ENCODE results near the gene CARD9.

CARD9 gene

DNA sequence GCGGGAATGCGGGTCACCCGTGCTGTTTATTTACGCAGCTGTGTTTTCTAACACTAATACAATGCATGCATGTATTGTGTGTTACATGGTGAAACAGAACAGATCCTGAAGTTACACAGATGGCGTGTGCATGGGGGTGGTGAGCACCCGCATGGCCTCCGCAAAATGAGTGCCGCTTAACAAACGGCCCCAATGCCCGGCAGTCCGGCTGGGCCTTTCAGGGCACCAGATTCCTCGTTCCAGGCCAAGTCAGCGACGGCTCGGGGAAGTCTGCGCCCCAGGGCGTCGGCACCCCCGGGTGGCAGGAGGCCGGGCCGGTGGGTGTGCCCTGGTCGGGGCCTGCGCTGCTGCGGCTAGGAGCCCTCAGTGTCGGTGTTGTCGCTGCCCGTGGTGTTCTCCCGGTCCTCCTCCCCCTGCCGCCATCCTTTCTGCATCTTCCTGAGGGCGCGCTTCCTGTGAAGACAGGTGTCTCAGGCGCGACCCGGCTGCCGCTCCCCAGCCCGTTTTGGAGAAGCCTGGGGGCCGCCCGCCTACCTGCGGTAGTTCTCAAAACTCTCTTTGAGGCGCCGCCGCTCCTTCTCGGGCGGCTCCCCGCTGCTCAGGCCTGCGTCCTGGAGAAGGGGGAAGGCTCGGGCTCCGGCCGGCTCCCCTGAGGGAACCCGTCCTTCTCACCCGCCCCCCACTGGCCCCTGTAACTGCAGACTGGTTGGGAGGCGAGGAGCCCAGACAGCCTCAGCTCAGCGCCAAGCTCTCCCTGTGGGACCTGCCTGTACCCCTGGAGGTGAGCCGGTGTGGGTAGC lies 9.3 kb downstream of the CARD9 start:
- peak overlapping the region; percentile 79 to 88 for H3K4me3 ChIP-seq (ENCODE audit: low read depth in 1 of 2, low read length in 1 of 2)
- TF ChIP-seq, protein P1, sequence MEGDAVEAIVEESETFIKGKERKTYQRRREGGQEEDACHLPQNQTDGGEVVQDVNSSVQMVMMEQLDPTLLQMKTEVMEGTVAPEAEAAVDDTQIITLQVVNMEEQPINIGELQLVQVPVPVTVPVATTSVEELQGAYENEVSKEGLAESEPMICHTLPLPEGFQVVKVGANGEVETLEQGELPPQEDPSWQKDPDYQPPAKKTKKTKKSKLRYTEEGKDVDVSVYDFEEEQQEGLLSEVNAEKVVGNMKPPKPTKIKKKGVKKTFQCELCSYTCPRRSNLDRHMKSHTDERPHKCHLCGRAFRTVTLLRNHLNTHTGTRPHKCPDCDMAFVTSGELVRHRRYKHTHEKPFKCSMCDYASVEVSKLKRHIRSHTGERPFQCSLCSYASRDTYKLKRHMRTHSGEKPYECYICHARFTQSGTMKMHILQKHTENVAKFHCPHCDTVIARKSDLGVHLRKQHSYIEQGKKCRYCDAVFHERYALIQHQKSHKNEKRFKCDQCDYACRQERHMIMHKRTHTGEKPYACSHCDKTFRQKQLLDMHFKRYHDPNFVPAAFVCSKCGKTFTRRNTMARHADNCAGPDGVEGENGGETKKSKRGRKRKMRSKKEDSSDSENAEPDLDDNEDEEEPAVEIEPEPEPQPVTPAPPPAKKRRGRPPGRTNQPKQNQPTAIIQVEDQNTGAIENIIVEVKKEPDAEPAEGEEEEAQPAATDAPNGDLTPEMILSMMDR (IDR thresholded peaks at IDR 0.05), result no peak
- H3K9me3 ChIP-seq, result no peaks in the 10 kb centered on the region

DNA sequence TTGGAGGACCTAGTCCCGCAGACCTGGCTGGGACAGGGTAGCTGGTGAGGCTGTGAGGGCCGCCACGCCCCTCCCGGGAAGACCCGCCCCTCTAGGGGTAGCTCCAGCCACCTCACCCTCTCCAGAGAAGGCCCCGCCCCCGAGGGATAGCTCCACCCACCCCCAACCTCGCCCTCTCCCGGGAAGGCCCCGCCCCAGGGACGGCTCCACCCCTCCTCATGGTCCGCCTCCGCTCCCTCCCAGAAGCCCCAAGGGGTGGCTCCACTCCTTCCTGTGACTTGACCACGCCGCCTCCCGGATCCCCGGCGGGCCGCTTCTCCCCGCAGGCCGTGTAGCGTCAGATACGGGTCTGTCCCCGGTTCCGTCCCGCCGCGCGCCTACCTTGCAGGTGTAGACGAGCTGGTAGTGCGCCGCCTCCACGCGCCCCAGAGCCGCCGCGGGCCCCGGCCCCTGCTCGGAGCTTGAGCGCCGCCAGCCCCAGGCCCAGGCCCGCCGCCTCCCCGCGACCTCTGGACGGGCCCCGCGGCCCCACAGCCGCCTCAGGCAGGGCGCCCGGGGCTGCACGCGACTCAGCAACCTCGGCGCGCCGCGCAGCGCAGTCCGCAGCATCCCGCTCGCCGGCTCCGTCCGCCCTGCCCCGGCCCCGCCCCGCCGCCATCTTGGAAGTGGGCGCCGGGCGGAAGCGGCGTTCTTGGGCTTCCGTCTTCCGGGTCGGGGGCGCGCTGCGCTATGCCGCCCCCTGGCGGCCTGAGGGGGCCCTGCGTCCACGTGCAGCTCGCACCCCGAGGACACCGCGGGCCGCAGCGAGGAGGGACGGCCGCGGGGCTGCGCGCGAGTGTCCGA lies 10.1 kb downstream of the CARD9 start, which contains the start of gene DNLZ:
Gene DNLZ, minus strand, starts transcription at position 639 of the 843 bp plus-strand sequence. Its CDS starts 30 bp downstream, at position 609.
- Histone ChIP-seq H3K9me3 (no peaks in the 10 kb centered on the region), H3K27me3 (no peaks in the 10 kb centered on the region), H3K27ac (peak within 1 kb of the TSS; percentile 92), H3K36me3 (no peaks in the 10 kb centered on the region), H3K4me3 (ENCODE audit: low read depth in 1 of 2, low read length in 1 of 2) (peak within 1 kb of the TSS; percentile 79 to 88), H3K4me1 (ENCODE audit: control insufficient read depth in 1 of 2, insufficient read depth in 1 of 2, low read depth in 1 of 2, low read length in 1 of 2) (peaks cover 30 to 39% of the 10 kb centered on the region in 2 experiments)
- TF ChIP-seq, protein P1 (IDR thresholded peaks at IDR 0.05), result peak; percentile 99

More for the DNA sequence above, 9.3 kb downstream of the CARD9 start:
- Histone ChIP-seq H3K27ac (peak overlapping the region; percentile 92), H3K27me3 (no peaks in the 10 kb centered on the region), H3K4me1 (ENCODE audit: control insufficient read depth in 1 of 2, insufficient read depth in 1 of 2, low read depth in 1 of 2, low read length in 1 of 2) (peaks cover 30 to 39% of the 10 kb centered on the region in 2 experiments), H3K36me3 (no peaks in the 10 kb centered on the region)

DNA sequence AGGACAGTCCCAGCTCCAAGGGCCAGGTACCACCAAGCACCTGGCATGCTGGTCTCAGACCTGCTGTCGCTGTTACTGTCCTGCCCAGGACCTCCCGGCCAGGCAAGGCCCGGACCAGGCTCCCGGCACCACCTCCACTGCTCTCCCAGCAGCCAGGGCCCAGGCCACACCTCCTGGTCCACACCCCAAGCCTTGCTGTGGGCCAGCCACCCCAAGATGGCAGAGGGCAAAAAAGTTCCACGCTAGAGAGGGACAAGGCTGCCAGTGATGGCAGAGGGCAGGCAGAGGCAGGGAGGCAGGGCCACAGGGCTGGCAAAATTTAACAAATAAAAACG lies 11.1 kb downstream of the CARD9 start:
- Histone ChIP-seq H3K4me3 (ENCODE audit: low read depth in 1 of 2, low read length in 1 of 2) (no peak overlapping the region), H3K27me3 (no peaks in the 10 kb centered on the region), H3K9me3 (no peaks in the 10 kb centered on the region), H3K4me1 (ENCODE audit: control insufficient read depth in 1 of 2, insufficient read depth in 1 of 2, low read depth in 1 of 2, low read length in 1 of 2) (peaks cover 30 to 39% of the 10 kb centered on the region in 2 experiments), H3K27ac (peak overlapping the region; percentile 92), H3K36me3 (no peaks in the 10 kb centered on the region)
- TF ChIP-seq, protein P1 (IDR thresholded peaks at IDR 0.05), result no peak

DNA sequence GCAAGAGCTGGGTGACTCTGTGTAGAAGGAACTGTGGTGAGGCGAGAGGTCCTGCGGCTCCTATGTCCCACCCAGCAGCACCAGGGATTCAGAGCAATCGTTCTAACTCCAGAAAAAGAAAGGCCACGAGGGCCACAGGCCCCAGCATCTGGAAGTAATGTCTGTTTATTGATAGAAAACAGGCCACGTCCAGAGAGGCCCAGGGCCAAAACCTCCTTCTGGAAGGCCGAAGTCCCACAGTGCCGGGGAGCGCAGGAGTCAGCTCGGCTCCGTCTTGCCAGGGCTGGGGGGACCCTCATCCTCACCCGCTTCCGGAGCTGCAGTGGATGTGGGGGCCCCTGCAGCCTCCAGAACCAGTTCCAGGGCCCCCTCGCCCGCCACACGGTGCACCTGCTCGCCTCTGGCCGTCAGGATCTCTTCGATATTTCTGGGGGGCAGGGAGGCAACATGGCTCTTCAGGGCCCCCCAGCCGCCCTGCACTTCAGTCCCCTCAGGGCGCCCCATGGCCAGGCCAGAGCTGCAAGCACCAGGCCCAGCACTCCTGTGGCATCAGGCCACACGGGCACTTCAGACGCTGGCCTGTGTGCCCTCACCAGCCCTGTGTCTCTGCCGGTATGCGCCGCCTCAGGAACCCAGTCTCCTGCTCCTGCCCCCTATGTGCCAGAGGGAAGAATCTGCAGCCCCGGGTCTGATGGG lies 11.6 kb downstream of the CARD9 start:
- Histone ChIP-seq H3K36me3 (no peaks in the 10 kb centered on the region), H3K27ac (peak overlapping the region; percentile 92), H3K4me1 (ENCODE audit: control insufficient read depth in 1 of 2, insufficient read depth in 1 of 2, low read depth in 1 of 2, low read length in 1 of 2) (peaks cover 30 to 39% of the 10 kb centered on the region in 2 experiments), H3K27me3 (no peaks in the 10 kb centered on the region), H3K9me3 (no peaks in the 10 kb centered on the region), H3K4me3 (ENCODE audit: low read depth in 1 of 2, low read length in 1 of 2) (no peak overlapping the region)
- TF ChIP-seq, protein P1 (IDR thresholded peaks at IDR 0.05), result no peak

GRCh38 chr9:136361047-136361753 lies 12.3 kb downstream of the CARD9 start:
- Histone ChIP-seq H3K9me3 (no peaks in the 10 kb centered on the region), H3K4me1 (ENCODE audit: control insufficient read depth in 1 of 2, insufficient read depth in 1 of 2, low read depth in 1 of 2, low read length in 1 of 2) (peaks cover 24 to 32% of the 10 kb centered on the region in 2 experiments), H3K4me3 (ENCODE audit: low read depth in 1 of 2, low read length in 1 of 2) (no peak overlapping the region), H3K36me3 (no peaks in the 10 kb centered on the region), H3K27me3 (no peaks in the 10 kb centered on the region), H3K27ac (no peak overlapping the region)
- TF ChIP-seq, protein P1 (IDR thresholded peaks at IDR 0.05), result no peak
